ENCODE results near the gene PRRG1.
"Not testable (repeated sequence)": the region's sequence is repeated elsewhere in the genome, so short reads cannot be mapped to it uniquely, and the experiment has no call there.

The PRRG1 gene

GRCh38 chrX:37487271-37487670 lies 138.1 kb downstream of the PRRG1 start:
- Histone ChIP-seq H3K4me3 (no peak overlapping the region), H3K36me3 (no peaks in the 10 kb centered on the region), H3K9me3 (no peaks in the 10 kb centered on the region), H3K27ac (no peak overlapping the region), H3K27me3 (no peaks in the 10 kb centered on the region), H3K4me1 (no peaks in the 10 kb centered on the region)
- TF ChIP-seq CTCF (IDR thresholded peaks at IDR 0.05): no peak
- intact Hi-C loops (cut with DNase I; ENCODE audit: low total_unique reads): no loop called here
- DNase-seq: no peak

GRCh38 chrX:37488323-37488722 lies 139.2 kb downstream of the PRRG1 start:
- Histone ChIP-seq H3K36me3 (no peaks in the 10 kb centered on the region), H3K9me3 (no peaks in the 10 kb centered on the region), H3K4me1 (no peaks in the 10 kb centered on the region), H3K4me3 (no peak overlapping the region), H3K27me3 (no peaks in the 10 kb centered on the region), H3K27ac (no peak overlapping the region)
- intact Hi-C loops (cut with DNase I; ENCODE audit: low total_unique reads): no loop called here
- no peak for TF ChIP-seq CTCF (IDR thresholded peaks at IDR 0.05)
- no peak for DNase-seq

GRCh38 chrX:37491686-37492085 lies 142.5 kb downstream of the PRRG1 start:
- Histone ChIP-seq H3K9me3 (no peaks in the 10 kb centered on the region), H3K27me3 (no peaks in the 10 kb centered on the region), H3K4me3 (no peak overlapping the region), H3K4me1 (no peaks in the 10 kb centered on the region), H3K27ac (no peak overlapping the region), H3K36me3 (no peaks in the 10 kb centered on the region)
- DNase-seq: no peak
- intact Hi-C loops (cut with DNase I; ENCODE audit: low total_unique reads): no loop called here
- TF ChIP-seq CTCF (IDR thresholded peaks at IDR 0.05): no peak

- H3K4me1 ChIP-seq; H3K9me3 ChIP-seq; H3K4me3 ChIP-seq; H3K36me3 ChIP-seq; DNase-seq; H3K27ac ChIP-seq; intact Hi-C loops (cut with DNase I; ENCODE audit: low total_unique reads); H3K27me3 ChIP-seq: not testable (repeated sequence)
These were observed 146.6 kb downstream of the PRRG1 start for GRCh38 chrX:37495760-37496159.

GRCh38 chrX:37497126-37497525 lies 148.0 kb downstream of the PRRG1 start:
- H3K27ac ChIP-seq; H3K27me3 ChIP-seq; intact Hi-C loops (cut with DNase I; ENCODE audit: low total_unique reads); H3K4me3 ChIP-seq; DNase-seq; H3K36me3 ChIP-seq; H3K4me1 ChIP-seq; H3K9me3 ChIP-seq: not testable (repeated sequence)

- H3K36me3 ChIP-seq; H3K27ac ChIP-seq; H3K27me3 ChIP-seq; H3K4me1 ChIP-seq; H3K4me3 ChIP-seq; H3K9me3 ChIP-seq; intact Hi-C loops (cut with DNase I; ENCODE audit: low total_unique reads); DNase-seq: not testable (repeated sequence)
These were observed 149.2 kb downstream of the PRRG1 start for GRCh38 chrX:37498323-37498722.

- H3K27me3 ChIP-seq; H3K4me3 ChIP-seq; intact Hi-C loops (cut with DNase I; ENCODE audit: low total_unique reads); DNase-seq; H3K9me3 ChIP-seq; H3K4me1 ChIP-seq; H3K36me3 ChIP-seq; H3K27ac ChIP-seq: not testable (repeated sequence)
These were observed 150.5 kb downstream of the PRRG1 start for GRCh38 chrX:37499649-37500048.

GRCh38 chrX:37504991-37505390 lies 155.8 kb downstream of the PRRG1 start:
- Histone ChIP-seq H3K4me1 (no peaks in the 10 kb centered on the region), H3K4me3 (no peak overlapping the region), H3K27ac (no peak overlapping the region), H3K9me3 (no peaks in the 10 kb centered on the region), H3K27me3 (no peaks in the 10 kb centered on the region), H3K36me3 (no peaks in the 10 kb centered on the region)
- DNase-seq: no peak
- no peak for TF ChIP-seq CTCF (IDR thresholded peaks at IDR 0.05)
- intact Hi-C loops (cut with DNase I; ENCODE audit: low total_unique reads): no loop called here

All from tibial artery (tissue), 4 donors.